GM03348 (cell line): ENCODE data around the gene PTPRR.
A peak's percentile ranks its signal among the peaks of the same experiment; 100 is the strongest.

ENCODE experiments used
- DNase-seq: peaks from one replicate; pipeline ENCODE4 v3.0.0; 2012; ENCODE audit warnings: low spot score

The PTPRR gene

GRCh38 chr12:70644861-70645260 is 275.7 kb downstream of the PTPRR start:
- DNase-seq, result no peak

- DNase-seq, result no peak
These were observed 276.6 kb downstream of the PTPRR start for GRCh38 chr12:70643939-70644338.

GRCh38 chr12:70641691-70642090 is 278.8 kb downstream of the PTPRR start:
- no peak for DNase-seq

- no peak for DNase-seq
These were observed 279.6 kb downstream of the PTPRR start for GRCh38 chr12:70640901-70641300.

- no peak for DNase-seq
These were observed 281.0 kb downstream of the PTPRR start for GRCh38 chr12:70639535-70639934.

- DNase-seq, result no peak
These were observed 281.7 kb downstream of the PTPRR start for GRCh38 chr12:70638639-70639360.

- DNase-seq, result no peak
These were observed 283.0 kb downstream of the PTPRR start, which contains the start of gene PTPRB for GRCh38 chr12:70637303-70638085. TSS of gene PTPRB (minus strand) at chr12:70637429. CDS start at chr12:70637395, 34 bp downstream.

- no peak for DNase-seq
These were observed 284.8 kb downstream of the PTPRR start for GRCh38 chr12:70635755-70636154.

GRCh38 chr12:70628701-70629480 is 291.6 kb downstream of the PTPRR start:
- DNase-seq, result no peak

GRCh38 chr12:70627677-70628076 is 292.9 kb downstream of the PTPRR start:
- DNase-seq, result no peak

GRCh38 chr12:70626180-70626579 is 294.4 kb downstream of the PTPRR start:
- no peak for DNase-seq

- no peak for DNase-seq
These were observed 300.9 kb downstream of the PTPRR start for GRCh38 chr12:70619471-70620152.

- no peak for DNase-seq
These were observed 302.2 kb downstream of the PTPRR start for GRCh38 chr12:70618371-70618770.

GRCh38 chr12:70617450-70617849 is 303.1 kb downstream of the PTPRR start:
- DNase-seq, result no peak

GRCh38 chr12:70615174-70615866 is 305.2 kb downstream of the PTPRR start:
- DNase-seq, result no peak

GRCh38 chr12:70609739-70610491 is 310.6 kb downstream of the PTPRR start:
- DNase-seq, result peak; percentile 82

- DNase-seq, result peak; percentile 33
These were observed 311.3 kb downstream of the PTPRR start for GRCh38 chr12:70609203-70609602.

- DNase-seq, result no peak
These were observed 312.4 kb downstream of the PTPRR start for GRCh38 chr12:70608184-70608583.

GRCh38 chr12:70607107-70607506 is 313.4 kb downstream of the PTPRR start:
- DNase-seq, result no peak

GRCh38 chr12:70605976-70606375 is 314.6 kb downstream of the PTPRR start:
- no peak for DNase-seq

GRCh38 chr12:70604662-70605061 is 315.9 kb downstream of the PTPRR start:
- no peak for DNase-seq
